SH-SY5Y (cell line): ENCODE results near the gene DLGAP4.

Source experiments
- GATA2 ChIP-seq: IDR thresholded peaks from 2 replicates; pipeline ENCODE4 v1.6.1; 2011; ENCODE audit warnings: mild to moderate bottlenecking, low read depth, low read length
- GATA3 ChIP-seq: IDR thresholded peaks from 2 replicates; pipeline ENCODE4 v1.6.1; 2011; ENCODE audit warnings: low read depth, mild to moderate bottlenecking, low read length, moderate library complexity

DNA sequence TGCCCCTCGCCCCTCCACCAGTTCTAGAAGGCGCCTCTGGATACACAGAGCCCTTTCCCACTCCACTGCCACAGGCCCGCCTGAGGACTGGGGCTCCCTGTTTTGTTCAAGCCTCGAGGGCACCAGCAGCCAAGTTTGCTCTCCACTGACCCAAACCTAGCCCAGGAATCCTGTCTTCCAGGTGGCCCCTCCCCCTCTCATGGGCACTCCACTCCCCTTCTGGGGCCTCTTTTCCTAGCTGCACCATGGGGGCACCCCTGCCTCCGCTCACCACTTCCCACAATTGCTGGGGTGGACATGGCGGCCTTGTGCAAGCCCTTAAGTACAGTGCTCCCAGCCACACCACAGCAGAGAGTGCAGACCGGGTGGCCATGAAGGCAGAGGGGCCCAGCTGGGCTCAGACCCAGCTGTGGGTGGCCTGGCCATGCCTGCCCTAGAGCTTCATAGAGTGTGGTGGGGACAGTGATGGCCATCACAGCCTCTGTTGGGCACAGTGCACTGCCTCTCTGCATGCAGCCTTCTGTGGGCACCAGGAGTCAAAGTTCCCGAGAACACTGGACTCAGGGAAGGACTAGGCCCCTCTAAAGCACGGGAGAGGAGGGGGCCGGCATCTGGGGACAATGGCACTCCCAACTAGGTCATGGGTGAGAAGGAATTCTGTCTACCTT, 236.5 kb downstream of the DLGAP4 start:
- TF ChIP-seq GATA3: no peak
- TF ChIP-seq GATA2: no peak
